GM12878 (cell line): ENCODE measurements around the gene ZNF646.

Experiments used
- ASH2L ChIP-seq: fragments of 300-600, 200-600 bp; sonication (generic); IDR thresholded peaks from 2 replicates; pipeline ENCODE4 v1.6.1; 2017; ENCODE audit warnings: low read depth, mild to moderate bottlenecking, borderline replicate concordance
- BHLHE40 ChIP-seq, 2 experiments: fragments of 450-650 bp in 1 of 2; IDR thresholded peaks; 2 replicates each; pipeline ENCODE4 v1.6.1; 2011 to 2017; ENCODE audit warnings: low read depth in 2 of 2, borderline replicate concordance in 1 of 2, improper control_type of control experiment in 1 of 2, low read length in 1 of 2, mild to moderate bottlenecking in 1 of 2
- CREB1 ChIP-seq: IDR thresholded peaks from 2 replicates; pipeline ENCODE4 v1.6.1; 2012; ENCODE audit warnings: low read depth, mild to moderate bottlenecking, inconsistent platforms
- CTCF ChIP-seq, 3 experiments: IDR thresholded peaks in 2 of 3; conservative IDR thresholded peaks in 1 of 3; 2 replicates each; pipeline ENCODE4 v1.5.1; 2011; ENCODE audit warnings: low read depth in 3 of 3, low read length in 3 of 3, mild to moderate bottlenecking in 3 of 3, control low read depth in 2 of 3, moderate library complexity in 2 of 3, inconsistent platforms in 1 of 3, mixed read lengths in 1 of 3; ENCODE audit not compliant: control insufficient read depth in 2 of 3, insufficient read depth in 1 of 3; ENCODE audit errors: extremely low read depth in 1 of 3
- MXI1 ChIP-seq: fragments of 150-350 bp; IDR thresholded peaks from 2 replicates; pipeline ENCODE4 v1.6.1; 2011; ENCODE audit warnings: low read depth, mild to moderate bottlenecking, inconsistent platforms, low read length, improper control_type of control experiment
- TF ChIP-seq, protein P1 (sequence below): IDR thresholded peaks from 2 replicates; pipeline ENCODE4 v1.6.1; 2011; ENCODE audit warnings: low read depth, low read length, improper control_type of control experiment, borderline replicate concordance
- TF ChIP-seq, protein P2 (sequence below): fragments of 450-650 bp; IDR thresholded peaks from 2 replicates; pipeline ENCODE4 v1.6.1; 2017; ENCODE audit warnings: mild to moderate bottlenecking, low read depth, inconsistent platforms; ENCODE audit not compliant: poor library complexity, severe bottlenecking

DNA sequence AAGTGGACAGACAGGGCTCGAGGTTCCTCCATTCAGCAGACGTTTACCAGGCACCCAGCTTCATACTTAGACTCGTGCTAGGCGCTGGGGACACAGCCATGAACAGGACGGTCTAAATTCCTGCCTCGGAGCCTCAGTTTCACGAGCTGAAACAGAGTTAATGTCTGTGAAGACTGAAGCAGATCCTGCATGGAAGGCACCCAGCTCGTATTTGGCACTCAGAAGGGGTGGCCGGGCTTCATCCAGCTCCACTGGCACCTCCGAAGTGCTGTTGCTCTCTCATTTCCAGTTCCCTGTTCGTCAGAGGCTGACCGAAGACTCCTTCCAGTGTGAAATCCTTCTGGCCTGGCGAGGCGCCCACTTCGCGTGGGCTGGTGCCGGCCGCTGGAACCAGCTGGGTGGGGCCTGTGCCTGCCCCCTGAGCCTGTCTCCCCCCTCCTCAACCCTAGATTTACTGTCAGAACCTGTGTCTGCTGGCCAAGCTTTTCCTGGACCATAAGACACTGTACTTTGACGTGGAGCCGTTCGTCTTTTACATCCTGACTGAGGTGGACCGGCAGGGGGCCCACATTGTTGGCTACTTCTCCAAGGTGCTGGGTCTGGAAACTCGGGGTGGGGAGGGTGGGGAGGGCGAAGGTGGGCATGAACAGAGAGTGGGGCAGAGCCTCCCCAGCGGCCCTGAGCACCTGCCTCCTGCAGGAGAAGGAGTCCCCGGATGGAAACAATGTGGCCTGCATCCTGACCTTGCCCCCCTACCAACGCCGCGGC, 55.5 kb downstream of the ZNF646 start:
- TF ChIP-seq CREB1 = no peak
- no peak for TF ChIP-seq CTCF (IDR thresholded peaks at IDR 0.05 in 2 of 3, conservative IDR thresholded peaks at IDR 0.05 in 1 of 3; ENCODE audit: control insufficient read depth in 2 of 3, extremely low read depth in 1 of 3, insufficient read depth in 1 of 3, low read depth in 3 of 3, low read length in 3 of 3)
- TF ChIP-seq, protein P1, sequence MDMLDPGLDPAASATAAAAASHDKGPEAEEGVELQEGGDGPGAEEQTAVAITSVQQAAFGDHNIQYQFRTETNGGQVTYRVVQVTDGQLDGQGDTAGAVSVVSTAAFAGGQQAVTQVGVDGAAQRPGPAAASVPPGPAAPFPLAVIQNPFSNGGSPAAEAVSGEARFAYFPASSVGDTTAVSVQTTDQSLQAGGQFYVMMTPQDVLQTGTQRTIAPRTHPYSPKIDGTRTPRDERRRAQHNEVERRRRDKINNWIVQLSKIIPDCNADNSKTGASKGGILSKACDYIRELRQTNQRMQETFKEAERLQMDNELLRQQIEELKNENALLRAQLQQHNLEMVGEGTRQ = no peak
- TF ChIP-seq, protein P2, sequence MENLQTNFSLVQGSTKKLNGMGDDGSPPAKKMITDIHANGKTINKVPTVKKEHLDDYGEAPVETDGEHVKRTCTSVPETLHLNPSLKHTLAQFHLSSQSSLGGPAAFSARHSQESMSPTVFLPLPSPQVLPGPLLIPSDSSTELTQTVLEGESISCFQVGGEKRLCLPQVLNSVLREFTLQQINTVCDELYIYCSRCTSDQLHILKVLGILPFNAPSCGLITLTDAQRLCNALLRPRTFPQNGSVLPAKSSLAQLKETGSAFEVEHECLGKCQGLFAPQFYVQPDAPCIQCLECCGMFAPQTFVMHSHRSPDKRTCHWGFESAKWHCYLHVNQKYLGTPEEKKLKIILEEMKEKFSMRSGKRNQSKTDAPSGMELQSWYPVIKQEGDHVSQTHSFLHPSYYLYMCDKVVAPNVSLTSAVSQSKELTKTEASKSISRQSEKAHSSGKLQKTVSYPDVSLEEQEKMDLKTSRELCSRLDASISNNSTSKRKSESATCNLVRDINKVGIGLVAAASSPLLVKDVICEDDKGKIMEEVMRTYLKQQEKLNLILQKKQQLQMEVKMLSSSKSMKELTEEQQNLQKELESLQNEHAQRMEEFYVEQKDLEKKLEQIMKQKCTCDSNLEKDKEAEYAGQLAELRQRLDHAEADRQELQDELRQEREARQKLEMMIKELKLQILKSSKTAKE = no peak
- TF ChIP-seq MXI1 = no peak
- TF ChIP-seq BHLHE40 (IDR thresholded peaks at IDR 0.05; ENCODE audit: borderline replicate concordance in 1 of 2, low read depth in 2 of 2, low read length in 1 of 2) = no peak
- TF ChIP-seq ASH2L = no peak
